ENCODE data around the gene MYO7B.

DNA sequence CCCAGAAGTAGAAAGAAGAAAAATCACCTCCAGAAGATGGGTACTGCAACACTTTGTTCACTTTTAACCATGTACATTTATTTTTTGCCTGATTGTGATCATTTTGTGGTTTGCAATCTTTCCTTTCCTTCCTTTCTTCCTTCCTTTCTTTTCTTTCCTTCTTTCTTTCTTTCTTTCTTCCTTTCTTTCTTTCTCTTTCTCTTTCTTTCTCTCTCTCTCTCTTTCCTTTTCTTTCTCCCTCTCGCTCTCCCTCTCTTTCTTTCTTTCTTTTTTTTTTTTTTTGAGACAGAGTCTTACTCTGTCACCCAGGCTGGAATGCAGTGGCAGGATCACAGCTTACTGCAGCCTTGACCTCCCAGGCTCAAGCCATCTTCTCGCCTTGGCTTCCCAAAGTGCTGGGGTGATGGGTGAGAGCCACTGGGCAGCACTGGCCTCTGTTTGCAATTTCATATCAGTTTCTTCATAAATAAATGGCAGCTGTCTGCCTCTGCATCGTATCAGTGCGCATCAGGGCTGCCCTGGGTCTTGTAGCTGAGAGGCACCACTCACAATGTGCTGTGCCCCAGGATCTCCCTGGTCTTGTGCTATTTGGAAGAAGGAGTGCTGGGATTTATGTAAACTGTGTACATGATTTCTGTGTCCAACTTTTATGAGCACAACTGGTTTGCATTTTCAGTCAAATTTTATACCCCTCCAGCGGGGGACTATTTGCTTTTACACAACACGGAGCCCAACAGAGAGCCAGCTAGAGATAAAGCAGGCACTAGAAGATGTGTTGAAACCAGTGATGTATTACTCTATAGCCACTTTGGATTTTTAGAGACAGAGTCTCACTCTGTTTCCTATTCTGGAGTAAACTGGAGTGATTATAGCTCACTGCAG lies 146.7 kb downstream of the MYO7B start:
- TF ChIP-seq, protein P1, sequence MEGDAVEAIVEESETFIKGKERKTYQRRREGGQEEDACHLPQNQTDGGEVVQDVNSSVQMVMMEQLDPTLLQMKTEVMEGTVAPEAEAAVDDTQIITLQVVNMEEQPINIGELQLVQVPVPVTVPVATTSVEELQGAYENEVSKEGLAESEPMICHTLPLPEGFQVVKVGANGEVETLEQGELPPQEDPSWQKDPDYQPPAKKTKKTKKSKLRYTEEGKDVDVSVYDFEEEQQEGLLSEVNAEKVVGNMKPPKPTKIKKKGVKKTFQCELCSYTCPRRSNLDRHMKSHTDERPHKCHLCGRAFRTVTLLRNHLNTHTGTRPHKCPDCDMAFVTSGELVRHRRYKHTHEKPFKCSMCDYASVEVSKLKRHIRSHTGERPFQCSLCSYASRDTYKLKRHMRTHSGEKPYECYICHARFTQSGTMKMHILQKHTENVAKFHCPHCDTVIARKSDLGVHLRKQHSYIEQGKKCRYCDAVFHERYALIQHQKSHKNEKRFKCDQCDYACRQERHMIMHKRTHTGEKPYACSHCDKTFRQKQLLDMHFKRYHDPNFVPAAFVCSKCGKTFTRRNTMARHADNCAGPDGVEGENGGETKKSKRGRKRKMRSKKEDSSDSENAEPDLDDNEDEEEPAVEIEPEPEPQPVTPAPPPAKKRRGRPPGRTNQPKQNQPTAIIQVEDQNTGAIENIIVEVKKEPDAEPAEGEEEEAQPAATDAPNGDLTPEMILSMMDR (IDR thresholded peaks at IDR 0.05): no peak
- TF ChIP-seq POLR2AphosphoS5 (IDR thresholded peaks at IDR 0.05) (no peak), EP300 (IDR thresholded peaks at IDR 0.05) (no peak), POLR2A (IDR thresholded peaks at IDR 0.05) (no peak)

Measured in stomach (tissue), 4 donors.